ENCODE results near the gene MKLN1. TPM values are rescaled to one million over a fixed set of nuclear protein-coding genes. Genes with fewer than 3 reads are reported as not detected.

Gene MKLN1
- polyA plus RNA-seq, 1 of the 3 experiments (the other 2 are of a cell fraction): 11.0 TPM

DNA sequence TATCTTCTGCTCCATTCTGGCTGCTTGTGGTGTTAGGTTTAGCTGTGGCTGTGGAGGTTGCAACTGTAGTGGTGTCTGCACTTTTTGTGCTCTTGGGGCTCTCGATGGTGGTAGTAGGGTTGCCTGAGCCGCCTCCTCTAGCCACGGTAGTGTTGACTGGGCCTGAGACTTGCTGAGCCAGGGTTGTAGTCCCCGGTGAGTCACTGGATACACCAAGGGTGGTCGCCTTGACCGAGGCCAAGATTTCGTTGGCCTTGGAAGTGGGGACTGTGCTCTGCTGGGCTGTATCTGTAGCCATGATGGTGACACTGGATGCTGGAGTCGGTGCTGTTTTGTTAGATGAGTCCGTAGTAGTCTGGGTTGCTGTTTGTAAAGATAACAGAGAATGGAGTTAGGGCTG, 183.4 kb downstream of the MKLN1 start:
- WGBS (ENCODE audit: low lambda C conversion rate): 92% methylated on average over 8 of the region's 9 CpGs
- Histone ChIP-seq H3K79me2 (ENCODE audit: insufficient read depth) (peaks cover 98% of the 10 kb centered on the region), H3K4me3 (ENCODE audit: low read depth in 2 of 2, low read length in 1 of 2) (no peak overlapping the region), H3K27me3 (ENCODE audit: insufficient read depth) (no peaks in the 10 kb centered on the region), H3K4me2 (no peak overlapping the region), H3K4me1 (ENCODE audit: control insufficient read depth in 1 of 2, insufficient read depth in 2 of 2, low read depth in 1 of 2, low read length in 1 of 2) (peaks cover 4 to 10% of the 10 kb centered on the region in 2 experiments; a peak in 2 of 4 replicates), H4K20me1 (ENCODE audit: insufficient read depth) (peaks cover 94% of the 10 kb centered on the region), H3K9ac (no peak overlapping the region), H3F3A (replicated peaks; ENCODE audit: insufficient read depth) (peaks cover 77% of the 10 kb centered on the region), H3K9me2 (no peaks in the 10 kb centered on the region), H3K9me3 (no peaks in the 10 kb centered on the region), H3K27ac (ENCODE audit: low read depth in 2 of 2, low read length in 1 of 2) (peak overlapping the region in 1 of 2 experiments; percentile 25; a peak in 1 of 4 replicates), H3K36me3 (replicated peaks in 1 of 2; ENCODE audit: control insufficient read depth in 1 of 2, insufficient read depth in 2 of 2, low read length in 1 of 2) (peaks cover 13 to 50% of the 10 kb centered on the region in 2 experiments), H2AFZ (ENCODE audit: low read depth) (no peak overlapping the region)
- DNase-seq: no peak
- POLR2A ChIA-PET: interaction anchor here (1.1 kb wide), 1 partner anchor 10 kb away, joined by 3 read pairs; no protein-coding TSS in a partner anchor
- no peak for TF ChIP-seq TAF1 (IDR thresholded peaks at IDR 0.05; ENCODE audit: borderline replicate concordance, low read depth, low read length)
- no peak for TF ChIP-seq MXI1 (IDR thresholded peaks at IDR 0.05; ENCODE audit: low read depth, low read length)
- TF ChIP-seq GABPA (IDR thresholded peaks at IDR 0.05; ENCODE audit: low read depth): no peak
- TF ChIP-seq TEAD4 (IDR thresholded peaks at IDR 0.05; ENCODE audit: borderline replicate concordance, insufficient read depth): no peak
- CTCF ChIA-PET: interaction anchor here (1.0 to 15.5 kb wide), 10 partner anchors 9 to 614 kb away, joined by 3 to 291 read pairs (median 18); partner anchors contain the start of gene PODXL

- POLR2A ChIA-PET: interaction anchor here (1.1 kb wide), 1 partner anchor 11 kb away, joined by 3 read pairs; no protein-coding TSS in a partner anchor
- Histone ChIP-seq H3K79me2 (ENCODE audit: insufficient read depth) (peaks cover 98% of the 10 kb centered on the region), H3K4me2 (no peak overlapping the region), H4K20me1 (ENCODE audit: insufficient read depth) (peaks cover 94% of the 10 kb centered on the region), H3K27ac (ENCODE audit: low read depth in 2 of 2, low read length in 1 of 2) (peak overlapping the region in 1 of 2 experiments; percentile 25; a peak in 2 of 4 replicates), H3F3A (replicated peaks; ENCODE audit: insufficient read depth) (peaks cover 76% of the 10 kb centered on the region), H3K36me3 (replicated peaks in 1 of 2; ENCODE audit: control insufficient read depth in 1 of 2, insufficient read depth in 2 of 2, low read length in 1 of 2) (peaks cover 10 to 41% of the 10 kb centered on the region in 2 experiments), H3K9ac (no peak overlapping the region), H3K4me1 (ENCODE audit: control insufficient read depth in 1 of 2, insufficient read depth in 2 of 2, low read depth in 1 of 2, low read length in 1 of 2) (peaks cover 4 to 10% of the 10 kb centered on the region in 2 experiments; a peak in 2 of 4 replicates), H3K4me3 (ENCODE audit: low read depth in 2 of 2, low read length in 1 of 2) (no peak overlapping the region), H3K9me3 (no peaks in the 10 kb centered on the region), H3K27me3 (ENCODE audit: insufficient read depth) (no peaks in the 10 kb centered on the region), H2AFZ (ENCODE audit: low read depth) (no peak overlapping the region), H3K9me2 (no peaks in the 10 kb centered on the region)
- no peak for DNase-seq
- CTCF ChIA-PET: interaction anchor here (0.5 to 15.5 kb wide), 16 partner anchors 9 to 615 kb away, joined by 3 to 291 read pairs (median 12); partner anchors contain the start of gene PODXL
- no peak for TF ChIP-seq TEAD4 (IDR thresholded peaks at IDR 0.05; ENCODE audit: borderline replicate concordance, insufficient read depth)
- TF ChIP-seq MXI1 (IDR thresholded peaks at IDR 0.05; ENCODE audit: low read depth, low read length): no peak
- TF ChIP-seq FOSL2 (IDR thresholded peaks at IDR 0.05; ENCODE audit: borderline replicate concordance, low read depth): no peak
- TF ChIP-seq, protein P1, sequence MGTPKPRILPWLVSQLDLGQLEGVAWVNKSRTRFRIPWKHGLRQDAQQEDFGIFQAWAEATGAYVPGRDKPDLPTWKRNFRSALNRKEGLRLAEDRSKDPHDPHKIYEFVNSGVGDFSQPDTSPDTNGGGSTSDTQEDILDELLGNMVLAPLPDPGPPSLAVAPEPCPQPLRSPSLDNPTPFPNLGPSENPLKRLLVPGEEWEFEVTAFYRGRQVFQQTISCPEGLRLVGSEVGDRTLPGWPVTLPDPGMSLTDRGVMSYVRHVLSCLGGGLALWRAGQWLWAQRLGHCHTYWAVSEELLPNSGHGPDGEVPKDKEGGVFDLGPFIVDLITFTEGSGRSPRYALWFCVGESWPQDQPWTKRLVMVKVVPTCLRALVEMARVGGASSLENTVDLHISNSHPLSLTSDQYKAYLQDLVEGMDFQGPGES (IDR thresholded peaks at IDR 0.05; ENCODE audit: low read depth, low read length): no peak
- 94% methylated on average over 15 of the region's 15 CpGs for WGBS (ENCODE audit: low lambda C conversion rate)
Measured at GRCh38 chr7:131511774-131512535, 184.3 kb downstream of the MKLN1 start.

Measured in SK-N-SH (cell line).